Astrocyte (in vitro differentiated cells and primary cell): ENCODE data around the gene ARMC9. TPM values are rescaled to one million over a fixed set of nuclear protein-coding genes. Genes with fewer than 3 reads are reported as not detected.
"Not testable (repeated sequence)": the region's sequence is repeated elsewhere in the genome, so short reads cannot be mapped to it uniquely, and the experiment has no call there.

Source experiments
- DNase-seq: peaks from one replicate; pipeline ENCODE4 v3.0.0-alpha.2; 2010; ENCODE audit warnings: low read depth
- FAIRE-seq: peaks from 2 replicates; lab custom pipeline; 2011; peaks lifted over from hg19 to GRCh38; lab: Jason Lieb, UNC
- H2AFZ ChIP-seq: 2 replicates; pipeline ENCODE4 v1.6.0; 2012; ENCODE audit warnings: low read depth, low read length, inconsistent platforms
- H3K27ac ChIP-seq: 2 replicates; pipeline ENCODE4 v1.5.1; 2011; ENCODE audit warnings: low read depth, low read length, inconsistent platforms
- H3K27me3 ChIP-seq: 2 replicates; pipeline ENCODE4 v1.6.0; 2011; ENCODE audit warnings: low read length, inconsistent platforms; ENCODE audit not compliant: insufficient read depth
- H3K36me3 ChIP-seq: 2 replicates; pipeline ENCODE4 v1.5.1; 2011; ENCODE audit warnings: low read length, inconsistent platforms; ENCODE audit not compliant: insufficient read depth
- H3K4me1 ChIP-seq: 2 replicates; pipeline ENCODE4 v1.5.1; 2011; ENCODE audit warnings: low read length, inconsistent platforms; ENCODE audit not compliant: insufficient read depth
- H3K4me2 ChIP-seq: 2 replicates; pipeline ENCODE4 v1.6.0; 2012; ENCODE audit warnings: low read length, inconsistent platforms
- H3K4me3 ChIP-seq: 2 replicates; pipeline ENCODE4 v1.5.1; 2011; ENCODE audit warnings: low read depth, mild to moderate bottlenecking, low read length, inconsistent platforms; ENCODE audit not compliant: insufficient read depth
- H3K79me2 ChIP-seq: 2 replicates; pipeline ENCODE4 v1.6.0; 2012; ENCODE audit warnings: mild to moderate bottlenecking, low read length, inconsistent platforms; ENCODE audit not compliant: insufficient read depth
- H3K9ac ChIP-seq: 2 replicates; pipeline ENCODE4 v1.6.0; 2012; ENCODE audit warnings: mild to moderate bottlenecking, low read length, inconsistent platforms
- H3K9me3 ChIP-seq: 2 replicates; pipeline ENCODE4 v1.5.1; 2012; ENCODE audit warnings: low read depth, mild to moderate bottlenecking, low read length, inconsistent platforms; ENCODE audit not compliant: insufficient read depth
- H4K20me1 ChIP-seq: 2 replicates; pipeline ENCODE4 v1.6.0; 2012; ENCODE audit warnings: low read length, inconsistent platforms; ENCODE audit not compliant: insufficient read depth
- H3K27ac Mint-ChIP-seq: one replicate; pipeline ENCODE4 v1.8.0; 2021; ENCODE audit warnings: mild to moderate bottlenecking, mixed read lengths; ENCODE audit not compliant: unreplicated experiment
- H3K27me3 Mint-ChIP-seq: one replicate; pipeline ENCODE4 v1.8.0; 2021; ENCODE audit warnings: low read depth, mixed read lengths; ENCODE audit not compliant: unreplicated experiment
- H3K36me3 Mint-ChIP-seq: one replicate; pipeline ENCODE4 v1.8.0; 2021; ENCODE audit warnings: low read depth, mixed read lengths; ENCODE audit not compliant: unreplicated experiment
- H3K4me1 Mint-ChIP-seq: one replicate; pipeline ENCODE4 v1.8.0; 2021; ENCODE audit warnings: low read depth, mixed read lengths; ENCODE audit not compliant: unreplicated experiment
- H3K4me3 Mint-ChIP-seq: one replicate; pipeline ENCODE4 v1.8.0; 2021; ENCODE audit warnings: mild to moderate bottlenecking, moderate library complexity, mixed read lengths; ENCODE audit not compliant: unreplicated experiment
- H3K9me3 Mint-ChIP-seq: one replicate; pipeline ENCODE4 v1.8.0; 2021; ENCODE audit warnings: mild to moderate bottlenecking, mixed read lengths; ENCODE audit not compliant: unreplicated experiment
- EZH2 ChIP-seq: IDR thresholded peaks from 2 replicates; pipeline ENCODE4 v1.6.1; 2012; ENCODE audit warnings: mild to moderate bottlenecking, low read length, inconsistent platforms; ENCODE audit not compliant: insufficient read depth
- total RNA-seq: library from RNA; stranded (reverse); gene quantifications from 2 replicates; pipeline ENCODE4 v1.2.1, GENCODE V29; 2021
- TF ChIP-seq, protein P1 (sequence below): IDR thresholded peaks from 2 replicates; pipeline ENCODE4 v1.5.1; 2011; ENCODE audit warnings: low read depth, mild to moderate bottlenecking, inconsistent platforms, low read length, moderate library complexity; ENCODE audit not compliant: insufficient read depth

Gene ARMC9
- total RNA-seq, 1 donor from 2014 or later = 52.4 TPM

DNA sequence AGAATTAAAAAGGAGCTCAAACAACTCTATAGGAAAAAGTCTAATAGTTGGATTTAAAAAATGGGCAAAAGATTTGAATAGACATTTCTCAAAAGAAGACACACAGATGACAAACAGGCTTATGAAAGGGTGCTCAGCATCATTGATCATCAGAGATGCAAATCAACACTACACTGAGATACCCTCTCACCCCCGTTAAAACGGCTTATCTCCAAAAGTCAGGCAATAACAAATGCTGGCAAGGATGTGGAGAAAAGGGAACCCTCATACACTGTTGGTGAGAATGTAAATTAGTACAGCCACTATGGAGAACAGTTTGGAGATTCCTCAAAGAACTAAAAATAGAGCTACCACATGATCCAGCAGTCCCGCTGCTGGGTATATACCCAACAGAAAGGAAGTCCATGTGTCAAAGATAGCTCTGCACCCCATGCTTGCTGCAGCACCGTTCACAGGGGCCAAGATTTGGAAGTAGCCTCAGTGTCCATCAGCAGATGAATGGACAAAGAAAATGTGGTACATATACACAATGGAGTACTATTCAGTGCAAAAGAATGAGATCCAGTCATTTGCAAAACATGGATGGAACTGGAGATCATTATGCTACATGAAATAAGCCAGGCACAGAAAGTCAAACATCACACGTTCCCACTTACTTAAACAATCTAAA lies 150.4 kb downstream of the ARMC9 start:
- no peaks in the 10 kb centered on the region for H3K4me1 ChIP-seq
- no peaks in the 10 kb centered on the region for H3K36me3 ChIP-seq
- H4K20me1 ChIP-seq = no peaks in the 10 kb centered on the region
- H3K9me3 Mint-ChIP-seq = no peaks in the 10 kb centered on the region
- peaks cover 9% of the 10 kb centered on the region for H3K4me1 Mint-ChIP-seq
- no peaks in the 10 kb centered on the region for H3K79me2 ChIP-seq
- DNase-seq (no peak), FAIRE-seq (no peak)
- H3K9ac ChIP-seq = no peak overlapping the region
- no peaks in the 10 kb centered on the region for H3K27me3 Mint-ChIP-seq
- H3K4me3 Mint-ChIP-seq = no peak overlapping the region
- H3K27ac Mint-ChIP-seq = no peak overlapping the region
- TF ChIP-seq EZH2 = no peak
- TF ChIP-seq, protein P1, sequence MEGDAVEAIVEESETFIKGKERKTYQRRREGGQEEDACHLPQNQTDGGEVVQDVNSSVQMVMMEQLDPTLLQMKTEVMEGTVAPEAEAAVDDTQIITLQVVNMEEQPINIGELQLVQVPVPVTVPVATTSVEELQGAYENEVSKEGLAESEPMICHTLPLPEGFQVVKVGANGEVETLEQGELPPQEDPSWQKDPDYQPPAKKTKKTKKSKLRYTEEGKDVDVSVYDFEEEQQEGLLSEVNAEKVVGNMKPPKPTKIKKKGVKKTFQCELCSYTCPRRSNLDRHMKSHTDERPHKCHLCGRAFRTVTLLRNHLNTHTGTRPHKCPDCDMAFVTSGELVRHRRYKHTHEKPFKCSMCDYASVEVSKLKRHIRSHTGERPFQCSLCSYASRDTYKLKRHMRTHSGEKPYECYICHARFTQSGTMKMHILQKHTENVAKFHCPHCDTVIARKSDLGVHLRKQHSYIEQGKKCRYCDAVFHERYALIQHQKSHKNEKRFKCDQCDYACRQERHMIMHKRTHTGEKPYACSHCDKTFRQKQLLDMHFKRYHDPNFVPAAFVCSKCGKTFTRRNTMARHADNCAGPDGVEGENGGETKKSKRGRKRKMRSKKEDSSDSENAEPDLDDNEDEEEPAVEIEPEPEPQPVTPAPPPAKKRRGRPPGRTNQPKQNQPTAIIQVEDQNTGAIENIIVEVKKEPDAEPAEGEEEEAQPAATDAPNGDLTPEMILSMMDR = no peak
- H3K4me3 ChIP-seq = no peak overlapping the region
- no peak overlapping the region for H2AFZ ChIP-seq
- H3K27me3 ChIP-seq = no peaks in the 10 kb centered on the region
- no peak overlapping the region for H3K4me2 ChIP-seq
- no peak overlapping the region for H3K27ac ChIP-seq
- H3K9me3 ChIP-seq = no peaks in the 10 kb centered on the region
- peaks cover 17% of the 10 kb centered on the region for H3K36me3 Mint-ChIP-seq

DNA sequence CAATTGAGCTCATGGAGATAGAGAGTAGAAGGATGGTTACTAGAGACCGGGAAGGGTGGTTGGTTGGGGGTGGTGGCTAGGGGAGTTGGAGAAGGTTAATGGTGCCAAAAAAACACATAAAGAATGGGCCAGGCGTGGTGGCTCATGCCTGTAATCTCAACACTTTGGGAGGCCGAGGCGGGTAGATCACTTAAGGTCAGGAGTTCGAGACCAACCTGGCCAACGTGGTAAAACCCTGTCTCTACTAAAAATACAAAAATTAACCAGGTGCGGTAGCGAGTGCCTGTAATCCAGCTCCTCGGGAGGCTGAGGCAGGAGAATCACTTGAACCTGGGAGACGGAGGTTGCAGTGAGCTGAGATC lies 150.9 kb downstream of the ARMC9 start:
- DNase-seq, H3K4me1 Mint-ChIP-seq, H3K9me3 Mint-ChIP-seq, H3K4me3 Mint-ChIP-seq, H3K27me3 ChIP-seq, H3K27ac Mint-ChIP-seq, H4K20me1 ChIP-seq, H3K27me3 Mint-ChIP-seq, H3K27ac ChIP-seq, H3K4me3 ChIP-seq, FAIRE-seq, H3K4me2 ChIP-seq, H2AFZ ChIP-seq, H3K4me1 ChIP-seq, H3K9me3 ChIP-seq, H3K79me2 ChIP-seq, H3K9ac ChIP-seq, H3K36me3 ChIP-seq: not testable (repeated sequence)
- peaks cover 17% of the 10 kb centered on the region for H3K36me3 Mint-ChIP-seq

DNA sequence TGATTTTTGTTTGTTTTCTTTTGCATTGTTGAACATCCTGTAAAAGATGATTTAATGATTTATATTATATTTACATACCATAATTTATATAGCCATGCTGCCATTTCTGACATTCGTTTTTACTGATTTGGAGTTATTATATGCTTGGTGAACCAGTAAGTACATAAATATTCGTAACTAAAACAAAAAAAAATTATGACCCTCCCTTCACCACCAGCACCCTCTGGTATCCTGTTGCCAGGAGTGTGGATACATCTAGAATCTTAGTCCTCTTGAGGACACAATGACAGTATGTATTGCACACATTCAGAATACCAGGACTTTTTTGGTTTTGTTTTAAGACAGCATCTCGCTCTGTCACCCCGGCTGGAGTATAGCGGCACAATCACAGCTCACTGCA lies 153.2 kb downstream of the ARMC9 start:
- H3K36me3 ChIP-seq = no peaks in the 10 kb centered on the region
- H3K79me2 ChIP-seq = no peaks in the 10 kb centered on the region
- no peak overlapping the region for H3K4me3 ChIP-seq
- no peak overlapping the region for H3K9ac ChIP-seq
- DNase-seq (no peak), FAIRE-seq (no peak)
- H4K20me1 ChIP-seq = no peaks in the 10 kb centered on the region
- H3K27me3 ChIP-seq = no peaks in the 10 kb centered on the region
- H2AFZ ChIP-seq = no peak overlapping the region
- H3K36me3 Mint-ChIP-seq = peaks cover 5% of the 10 kb centered on the region
- H3K4me1 Mint-ChIP-seq = peaks cover 19% of the 10 kb centered on the region
- H3K27me3 Mint-ChIP-seq = no peaks in the 10 kb centered on the region
- H3K27ac Mint-ChIP-seq = no peak overlapping the region
- no peak overlapping the region for H3K27ac ChIP-seq
- no peaks in the 10 kb centered on the region for H3K9me3 Mint-ChIP-seq
- no peak overlapping the region for H3K4me2 ChIP-seq
- H3K9me3 ChIP-seq = no peaks in the 10 kb centered on the region
- TF ChIP-seq EZH2 = no peak
- TF ChIP-seq, protein P1 = no peak
- no peaks in the 10 kb centered on the region for H3K4me1 ChIP-seq
- no peak overlapping the region for H3K4me3 Mint-ChIP-seq
